ENCODE measurements around the gene ARHGAP26. TPM values are rescaled to one million over a fixed set of nuclear protein-coding genes. Genes with fewer than 3 reads are reported as not detected.

ARHGAP26 gene
- total RNA-seq, 1 donor from 2014 or later: 8.6 TPM

GRCh38 chr5:143154510-143155370, 384.6 kb downstream of the ARHGAP26 start:
- DNase-seq (ENCODE audit: low read depth): no peak
- H3K36me3 ChIP-seq (ENCODE audit: control insufficient read depth, insufficient read depth, low read length): no peaks in the 10 kb centered on the region
- H3K4me3 ChIP-seq (ENCODE audit: low read depth, low read length): no peak overlapping the region
- no peaks in the 10 kb centered on the region for H3K27me3 ChIP-seq (ENCODE audit: control insufficient read depth, insufficient read depth, low read length)
- no peak for TF ChIP-seq CTCF (IDR thresholded peaks at IDR 0.05; ENCODE audit: insufficient read depth, low read length, poor library complexity, severe bottlenecking)

GRCh38 chr5:143155455-143155854, 385.3 kb downstream of the ARHGAP26 start:
- no peak for DNase-seq (ENCODE audit: low read depth)
- no peak for TF ChIP-seq CTCF (IDR thresholded peaks at IDR 0.05; ENCODE audit: insufficient read depth, low read length, poor library complexity, severe bottlenecking)
- H3K4me3 ChIP-seq (ENCODE audit: low read depth, low read length): no peak overlapping the region

GRCh38 chr5:143156086-143156485, 385.9 kb downstream of the ARHGAP26 start:
- no peak for TF ChIP-seq CTCF (IDR thresholded peaks at IDR 0.05; ENCODE audit: insufficient read depth, low read length, poor library complexity, severe bottlenecking)
- Histone ChIP-seq H3K4me3 (ENCODE audit: low read depth, low read length) (no peak overlapping the region), H3K36me3 (ENCODE audit: control insufficient read depth, insufficient read depth, low read length) (no peaks in the 10 kb centered on the region), H3K27me3 (ENCODE audit: control insufficient read depth, insufficient read depth, low read length) (no peaks in the 10 kb centered on the region)
- DNase-seq (ENCODE audit: low read depth): no peak

More at GRCh38 chr5:143155455-143155854, 385.3 kb downstream of the ARHGAP26 start:
- H3K27me3 ChIP-seq (ENCODE audit: control insufficient read depth, insufficient read depth, low read length): no peaks in the 10 kb centered on the region
- H3K36me3 ChIP-seq (ENCODE audit: control insufficient read depth, insufficient read depth, low read length): no peaks in the 10 kb centered on the region

GRCh38 chr5:143156572-143156971, 386.4 kb downstream of the ARHGAP26 start:
- no peaks in the 10 kb centered on the region for H3K36me3 ChIP-seq (ENCODE audit: control insufficient read depth, insufficient read depth, low read length)
- no peak for TF ChIP-seq CTCF (IDR thresholded peaks at IDR 0.05; ENCODE audit: insufficient read depth, low read length, poor library complexity, severe bottlenecking)
- DNase-seq (ENCODE audit: low read depth): no peak
- no peak overlapping the region for H3K4me3 ChIP-seq (ENCODE audit: low read depth, low read length)
- no peaks in the 10 kb centered on the region for H3K27me3 ChIP-seq (ENCODE audit: control insufficient read depth, insufficient read depth, low read length)

GRCh38 chr5:143159031-143159430, 388.9 kb downstream of the ARHGAP26 start:
- DNase-seq (ENCODE audit: low read depth): no peak
- no peak for TF ChIP-seq CTCF (IDR thresholded peaks at IDR 0.05; ENCODE audit: insufficient read depth, low read length, poor library complexity, severe bottlenecking)
- no peaks in the 10 kb centered on the region for H3K36me3 ChIP-seq (ENCODE audit: control insufficient read depth, insufficient read depth, low read length)
- no peaks in the 10 kb centered on the region for H3K27me3 ChIP-seq (ENCODE audit: control insufficient read depth, insufficient read depth, low read length)
- H3K4me3 ChIP-seq (ENCODE audit: low read depth, low read length): no peak overlapping the region
